Thoracic aorta (tissue), 2 donors: ENCODE measurements around the gene STX8. TPM values are rescaled to one million over a fixed set of nuclear protein-coding genes. Genes with fewer than 3 reads are reported as not detected.
"Not testable (repeated sequence)": the region's sequence is repeated elsewhere in the genome, so short reads cannot be mapped to it uniquely, and the experiment has no call there.

ENCODE experiments used
- ATAC-seq: fragments of 150-250 bp; one replicate; pipeline ENCODE4 v1.8.0; 2017; ENCODE audit warnings: low read depth; ENCODE audit not compliant: insufficient number of reproducible peaks, low FRiP score
- DNase-seq: peaks from one replicate; pipeline ENCODE4 v3.0.0-alpha.2; 2020; ENCODE audit warnings: low spot score
- H3K27ac ChIP-seq, 2 donors: fragments of 200-600 bp; sonication (generic); 1 replicate in 1 of 2; 2 replicates in 1 of 2; pipeline ENCODE4 v1.5.1; 2016; ENCODE audit warnings: mild to moderate bottlenecking in 2 of 2, moderate library complexity in 2 of 2
- H3K27me3 ChIP-seq: fragments of 200-600 bp; sonication (generic); replicated peaks from 2 replicates; pipeline ENCODE4 v1.6.0; 2016; ENCODE audit warnings: mild to moderate bottlenecking; ENCODE audit not compliant: insufficient read depth
- H3K36me3 ChIP-seq: fragments of 200-600 bp; sonication (generic); one replicate; pipeline ENCODE4 v1.5.1; 2016
- H3K4me1 ChIP-seq, 2 donors: fragments of 200-600 bp; sonication (generic); 1 replicate in 1 of 2; 2 replicates in 1 of 2; pipeline versions ENCODE4 v1.5.1 to v1.6.0; 2016; ENCODE audit warnings: low read depth in 2 of 2, mild to moderate bottlenecking in 1 of 2; ENCODE audit not compliant: control insufficient read depth in 1 of 2
- H3K4me3 ChIP-seq: fragments of 200-600 bp; sonication (generic); 2 replicates; pipeline ENCODE4 v1.5.1; 2016; ENCODE audit warnings: mild to moderate bottlenecking
- H3K9me3 ChIP-seq: fragments of 200-600 bp; sonication (generic); 2 replicates; pipeline ENCODE4 v1.5.1; 2016
- total RNA-seq, 2 donors: library from RNA; depleted of rRNA; stranded (reverse); fragments of >200 nt; gene quantifications; one replicate each; pipeline versions ENCODE4 v1.1.0 to v1.2.3, GENCODE V29; 2016
- TF ChIP-seq, protein P1 (sequence below): fragments of 200-600 bp; sonication (generic); IDR thresholded peaks from one replicate; pipeline ENCODE4 v1.5.1; 2019; ENCODE audit warnings: antibody characterized with exemption

The STX8 gene
- total RNA-seq, 2 donors from 2014 or later = 93.9 to 99.8 TPM

DNA sequence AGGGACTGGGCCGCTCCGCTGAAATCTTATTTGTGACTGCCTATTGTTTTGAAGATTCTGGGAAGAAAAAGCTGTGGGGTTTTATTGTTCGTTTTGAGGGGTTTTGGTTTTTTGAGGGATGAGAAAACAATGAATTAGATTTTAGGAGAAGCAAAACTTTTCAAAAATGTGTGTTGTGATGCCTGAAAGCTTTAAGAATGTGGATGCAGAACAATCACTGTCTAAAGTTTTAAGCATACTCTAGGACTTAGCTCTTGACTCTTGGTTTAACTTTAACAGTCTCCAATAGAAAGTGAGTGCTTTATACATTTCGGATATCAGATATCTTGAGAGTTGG lies 1.7 kb upstream of the STX8 start:
- no peaks in the 10 kb centered on the region for H3K27me3 ChIP-seq
- no peaks in the 10 kb centered on the region for H3K9me3 ChIP-seq
- DNase-seq (no peak), ATAC-seq (no peak)
- peak overlapping the region in 1 of 2 donors; percentile 1 for H3K27ac ChIP-seq
- H3K4me1 ChIP-seq = peaks cover 12 to 20% of the 10 kb centered on the region in 2 donors
- TF ChIP-seq, protein P1, sequence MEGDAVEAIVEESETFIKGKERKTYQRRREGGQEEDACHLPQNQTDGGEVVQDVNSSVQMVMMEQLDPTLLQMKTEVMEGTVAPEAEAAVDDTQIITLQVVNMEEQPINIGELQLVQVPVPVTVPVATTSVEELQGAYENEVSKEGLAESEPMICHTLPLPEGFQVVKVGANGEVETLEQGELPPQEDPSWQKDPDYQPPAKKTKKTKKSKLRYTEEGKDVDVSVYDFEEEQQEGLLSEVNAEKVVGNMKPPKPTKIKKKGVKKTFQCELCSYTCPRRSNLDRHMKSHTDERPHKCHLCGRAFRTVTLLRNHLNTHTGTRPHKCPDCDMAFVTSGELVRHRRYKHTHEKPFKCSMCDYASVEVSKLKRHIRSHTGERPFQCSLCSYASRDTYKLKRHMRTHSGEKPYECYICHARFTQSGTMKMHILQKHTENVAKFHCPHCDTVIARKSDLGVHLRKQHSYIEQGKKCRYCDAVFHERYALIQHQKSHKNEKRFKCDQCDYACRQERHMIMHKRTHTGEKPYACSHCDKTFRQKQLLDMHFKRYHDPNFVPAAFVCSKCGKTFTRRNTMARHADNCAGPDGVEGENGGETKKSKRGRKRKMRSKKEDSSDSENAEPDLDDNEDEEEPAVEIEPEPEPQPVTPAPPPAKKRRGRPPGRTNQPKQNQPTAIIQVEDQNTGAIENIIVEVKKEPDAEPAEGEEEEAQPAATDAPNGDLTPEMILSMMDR = peak; percentile 2
- H3K4me3 ChIP-seq = peak overlapping the region; percentile 80
- H3K36me3 ChIP-seq = no peaks in the 10 kb centered on the region

DNA sequence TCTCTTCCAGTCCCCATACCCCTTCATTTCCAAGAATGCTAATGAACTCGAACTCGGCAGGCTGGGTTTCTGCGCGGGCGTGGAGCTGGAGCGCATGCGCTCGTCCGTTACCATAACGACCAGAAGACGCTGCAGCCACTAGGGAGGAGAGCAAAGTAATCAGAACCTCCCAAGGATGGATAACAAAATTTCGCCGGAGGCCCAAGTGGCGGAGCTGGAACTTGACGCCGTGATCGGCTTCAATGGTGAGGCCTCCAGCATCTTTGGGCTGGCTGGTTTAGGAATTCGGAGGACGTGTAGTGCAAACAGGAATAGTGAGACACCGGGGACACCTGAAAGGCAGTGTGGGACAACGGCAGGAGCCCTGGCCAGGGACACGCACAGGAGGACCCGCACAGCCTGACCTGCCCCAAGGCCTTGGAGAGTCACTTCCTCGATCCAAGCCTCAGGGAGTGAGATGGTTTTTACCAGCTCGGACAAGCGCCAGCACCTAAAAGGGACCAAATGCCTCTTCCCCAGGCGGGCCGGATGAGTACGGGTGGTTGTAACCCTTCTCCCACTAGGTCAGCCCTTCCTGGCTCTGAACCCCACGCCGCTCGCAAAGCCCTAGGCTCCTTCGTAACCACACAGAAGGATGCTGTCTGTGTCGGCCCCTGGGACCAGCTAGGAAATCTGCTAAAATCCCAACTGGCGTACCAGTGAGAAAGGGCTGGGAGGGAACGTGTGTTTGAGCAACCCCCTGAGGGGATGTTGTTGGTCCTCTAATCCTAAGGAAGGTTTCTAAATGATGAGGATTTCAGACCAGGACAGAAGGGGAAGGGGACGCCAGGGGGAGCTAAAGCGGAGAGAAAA lies 1.1 kb upstream of the STX8 start, which contains the start of gene CFAP52:
TSS of gene CFAP52 (plus strand) at position 122 of the 852 bp plus-strand sequence. CDS start at position 176, 54 bp downstream.
- Histone ChIP-seq H3K4me3 (peak within 1 kb of the TSS; percentile 80), H3K27me3 (no peaks in the 10 kb centered on the region), H3K4me1 (peaks cover 12 to 20% of the 10 kb centered on the region in 2 donors), H3K36me3 (no peaks in the 10 kb centered on the region), H3K27ac (peak within 1 kb of the TSS; percentile 1 to 20), H3K9me3 (no peaks in the 10 kb centered on the region)
- ATAC-seq (peak; percentile 75), DNase-seq (peak; percentile 45)
- TF ChIP-seq, protein P1 = peak; percentile 57

DNA sequence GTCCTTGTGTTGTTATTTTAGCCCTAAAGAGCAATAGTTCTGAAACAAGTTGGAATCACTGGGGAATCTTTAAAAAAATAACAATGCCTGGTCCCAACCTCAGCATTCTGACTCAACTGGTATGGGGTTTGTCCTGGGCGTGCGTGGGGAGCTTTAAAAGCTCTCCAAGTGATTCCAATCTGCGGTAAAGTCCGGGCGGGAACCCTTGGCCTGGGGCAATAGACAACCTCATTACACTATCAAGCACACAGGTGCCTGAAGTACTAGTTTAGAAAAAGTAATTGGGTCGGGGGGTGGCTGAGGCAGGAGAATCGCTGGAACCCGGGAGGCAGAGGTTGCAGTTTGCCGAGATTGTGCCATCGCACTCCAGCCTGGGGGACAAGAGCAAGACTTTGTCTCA lies 4.4 kb downstream of the STX8 start:
- Histone ChIP-seq H3K4me1 (peaks cover 9 to 13% of the 10 kb centered on the region in 2 donors), H3K27me3 (no peaks in the 10 kb centered on the region), H3K36me3 (no peaks in the 10 kb centered on the region), H3K9me3 (no peaks in the 10 kb centered on the region), H3K4me3 (no peak overlapping the region), H3K27ac (no peak overlapping the region)
- DNase-seq (no peak), ATAC-seq (no peak)
- TF ChIP-seq, protein P1 = no peak

DNA sequence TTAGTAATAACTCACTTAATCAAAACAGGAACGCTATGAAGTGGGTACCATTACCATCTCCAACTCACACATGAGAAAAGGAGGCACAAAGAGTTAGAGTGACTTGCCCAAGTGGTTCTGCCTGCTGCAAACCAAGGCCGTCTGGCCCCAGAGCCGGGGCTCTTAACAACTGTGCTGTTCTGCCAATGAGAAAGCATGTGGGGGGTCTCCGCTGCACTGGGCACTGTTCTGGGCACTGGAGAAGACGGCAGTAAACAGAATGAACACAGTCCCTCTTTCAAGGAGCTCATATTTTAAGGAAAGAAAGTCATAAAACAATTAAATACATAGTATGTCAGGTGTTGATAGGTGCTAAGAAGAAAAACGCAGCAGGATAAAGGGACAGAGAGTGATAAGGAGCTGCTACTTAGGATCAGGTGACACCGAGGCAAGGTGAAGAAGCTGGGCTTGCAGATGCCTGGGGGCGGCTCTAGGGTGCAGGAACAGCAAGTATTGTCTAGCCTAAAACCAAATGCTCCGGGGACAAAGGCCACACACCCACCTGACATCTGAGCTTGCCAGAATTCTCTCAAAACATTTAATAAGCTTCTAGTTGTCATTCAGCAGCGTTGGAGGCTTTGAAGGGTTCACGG lies 6.5 kb downstream of the STX8 start:
- no peak overlapping the region for H3K27ac ChIP-seq
- no peaks in the 10 kb centered on the region for H3K4me1 ChIP-seq
- no peaks in the 10 kb centered on the region for H3K9me3 ChIP-seq
- TF ChIP-seq, protein P1 = no peak
- no peaks in the 10 kb centered on the region for H3K27me3 ChIP-seq
- no peak for DNase-seq
- H3K36me3 ChIP-seq = no peaks in the 10 kb centered on the region
- no peak overlapping the region for H3K4me3 ChIP-seq
- ATAC-seq = no peak

DNA sequence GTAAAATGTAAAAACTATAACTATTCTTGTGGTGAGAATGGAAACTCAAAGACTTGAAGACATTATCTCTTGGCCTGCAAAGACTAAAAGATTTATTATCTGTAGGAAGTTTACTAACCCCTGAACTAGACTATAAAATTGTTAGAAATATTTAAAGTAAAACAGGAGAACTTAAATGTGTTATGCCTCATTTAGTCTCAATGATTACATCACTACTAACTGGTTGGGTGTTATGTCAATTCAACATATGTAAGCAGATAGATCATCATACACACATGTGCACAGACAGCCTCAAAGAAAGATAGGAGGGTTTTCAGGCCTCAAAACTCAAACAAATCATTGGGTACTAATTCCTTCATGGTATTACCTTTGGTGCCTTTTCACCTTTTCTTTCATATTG lies 7.6 kb downstream of the STX8 start:
- H3K4me3 ChIP-seq = no peak overlapping the region
- DNase-seq (no peak), ATAC-seq (no peak)
- H3K27ac ChIP-seq = no peak overlapping the region
- TF ChIP-seq, protein P1 = no peak
- no peaks in the 10 kb centered on the region for H3K36me3 ChIP-seq
- no peaks in the 10 kb centered on the region for H3K4me1 ChIP-seq
- no peaks in the 10 kb centered on the region for H3K9me3 ChIP-seq
- no peaks in the 10 kb centered on the region for H3K27me3 ChIP-seq

DNA sequence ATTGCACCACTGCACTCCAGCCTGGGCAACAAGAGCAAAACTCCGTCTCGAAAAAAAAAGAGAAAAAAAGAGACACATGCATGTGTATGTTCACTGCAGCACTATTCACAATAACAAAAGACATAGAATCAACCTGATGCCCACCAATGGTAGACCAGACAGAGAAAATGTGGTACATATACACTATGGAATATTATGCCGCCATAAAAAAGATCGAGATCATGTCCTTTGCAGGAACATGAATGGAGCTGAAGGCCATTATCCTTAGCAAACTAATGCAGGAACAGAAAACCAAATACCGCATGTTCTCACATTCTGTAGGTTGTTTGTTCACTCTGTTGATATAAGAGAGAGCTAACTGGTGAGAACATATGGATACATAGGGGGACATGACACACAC lies 8.9 kb downstream of the STX8 start:
- not testable (repeated sequence) for H3K9me3 ChIP-seq, H3K4me1 ChIP-seq, H3K27me3 ChIP-seq, H3K27ac ChIP-seq, H3K4me3 ChIP-seq, H3K36me3 ChIP-seq, DNase-seq, ATAC-seq
